Eye (tissue), 1 donor: Measurements from ENCODE around the gene FHDC1.

Source experiments
- DNase-seq: peaks from one replicate; pipeline ENCODE4 v3.0.0-alpha.2; 2015

The FHDC1 gene

DNA sequence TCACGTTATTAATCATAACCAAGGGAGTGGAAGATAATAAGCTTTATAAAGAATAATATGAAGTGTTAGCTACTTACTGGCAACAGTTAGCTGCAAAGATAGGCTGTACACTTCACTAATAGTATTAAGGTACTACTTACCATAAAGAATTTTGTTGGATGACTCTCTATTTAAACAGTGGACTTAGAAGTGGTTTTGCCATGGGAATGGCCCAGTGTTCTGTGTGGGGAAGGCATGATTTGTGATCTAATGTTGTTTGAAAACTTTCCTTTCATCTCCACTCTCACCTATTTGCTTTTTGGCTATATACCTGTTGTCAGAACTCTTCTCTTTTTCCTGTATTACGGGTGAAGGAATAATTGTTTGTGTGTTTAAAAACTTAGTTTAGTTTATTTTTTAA is 23.0 kb downstream of the FHDC1 start:
- DNase-seq: no peak

DNA sequence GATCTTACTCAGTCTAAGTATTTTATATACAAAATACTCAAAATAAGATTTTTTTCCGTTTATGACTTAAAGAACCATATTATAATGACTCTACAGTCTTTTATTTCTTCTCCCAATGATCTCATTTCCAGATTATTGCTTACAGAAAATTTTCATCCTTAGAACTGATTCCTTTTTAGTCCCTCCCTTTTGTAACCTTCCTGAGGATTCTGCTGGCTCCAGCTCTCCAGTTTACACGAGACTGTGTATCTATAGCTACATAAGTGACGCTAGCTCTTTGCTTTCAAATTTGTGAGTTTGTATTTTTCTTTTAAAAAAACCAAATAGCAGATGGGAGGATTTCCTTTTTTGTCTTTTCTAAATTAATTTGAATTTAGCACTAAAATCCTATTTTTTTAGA is 24.0 kb downstream of the FHDC1 start:
- no peak for DNase-seq

DNA sequence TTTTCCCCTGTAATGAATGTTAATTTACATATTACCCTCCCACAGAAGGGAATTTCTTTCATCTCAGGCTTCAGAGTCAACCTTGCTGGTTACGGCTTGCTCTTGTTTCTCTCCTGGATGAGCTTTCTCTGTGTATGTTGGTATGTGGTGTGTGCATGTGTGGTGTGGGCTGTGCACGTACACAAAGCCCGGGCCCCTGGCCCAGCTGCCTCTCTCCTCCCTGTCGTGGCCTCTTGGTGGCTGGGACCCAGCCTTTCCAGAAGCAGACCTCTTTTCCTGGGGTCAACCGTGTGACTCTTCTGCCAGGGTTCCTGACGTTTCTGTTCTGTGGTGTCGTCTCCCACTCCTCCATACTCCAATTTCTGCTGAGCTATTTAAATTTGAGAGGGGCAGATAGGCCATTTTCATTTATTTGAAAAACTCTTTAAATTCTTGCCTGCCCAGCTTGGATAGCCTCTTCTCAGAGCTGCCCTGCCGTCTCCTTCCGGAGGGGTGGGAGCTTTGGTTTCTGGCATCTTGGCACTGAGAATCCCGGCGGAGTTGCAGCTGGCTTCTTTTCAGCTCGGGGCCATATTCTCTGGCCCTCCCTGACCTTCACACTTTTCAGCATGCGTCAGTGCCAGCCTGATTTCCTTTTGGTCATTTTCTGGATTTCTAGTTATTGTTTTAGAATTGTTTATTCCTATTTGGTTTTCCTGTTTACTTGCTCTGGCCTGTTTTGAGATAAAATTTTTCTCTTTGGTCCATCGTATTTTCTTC is 25.1 kb downstream of the FHDC1 start:
- no peak for DNase-seq

DNA sequence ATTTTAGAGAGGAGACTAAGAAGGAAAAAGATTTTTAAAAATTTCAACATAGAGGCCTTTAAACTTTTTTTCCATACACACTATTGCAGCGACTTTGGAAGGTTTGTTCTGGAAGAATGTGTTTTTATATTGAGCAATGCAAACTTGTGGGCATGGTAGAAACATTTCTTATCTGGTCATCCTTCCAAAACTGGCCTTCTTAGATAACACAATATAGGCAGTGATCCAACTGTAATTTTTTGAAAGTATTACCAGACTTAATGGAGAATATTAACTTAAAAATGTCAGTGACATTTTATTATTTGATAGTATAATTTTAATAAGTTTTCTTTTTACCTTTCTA is 25.6 kb downstream of the FHDC1 start:
- DNase-seq: no peak

DNA sequence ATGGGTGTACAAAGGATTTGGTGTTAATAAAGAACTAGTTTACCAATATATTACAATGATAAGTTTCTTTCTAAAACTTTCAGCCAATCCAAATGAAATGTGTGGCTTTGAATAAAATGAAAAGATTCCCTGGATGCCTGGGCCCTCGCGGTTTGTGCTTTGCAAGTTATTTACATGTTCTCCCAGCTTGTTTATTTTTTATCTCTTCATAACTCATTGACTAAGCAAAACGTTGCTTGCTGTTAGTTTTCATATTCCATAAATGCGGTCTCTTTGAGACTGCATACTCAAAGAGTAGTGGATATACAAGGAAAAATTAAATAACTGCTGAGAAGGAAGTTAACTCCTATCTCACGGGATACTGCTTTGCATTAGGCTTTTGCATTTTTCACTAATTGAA is 26.0 kb downstream of the FHDC1 start:
- DNase-seq: no peak

DNA sequence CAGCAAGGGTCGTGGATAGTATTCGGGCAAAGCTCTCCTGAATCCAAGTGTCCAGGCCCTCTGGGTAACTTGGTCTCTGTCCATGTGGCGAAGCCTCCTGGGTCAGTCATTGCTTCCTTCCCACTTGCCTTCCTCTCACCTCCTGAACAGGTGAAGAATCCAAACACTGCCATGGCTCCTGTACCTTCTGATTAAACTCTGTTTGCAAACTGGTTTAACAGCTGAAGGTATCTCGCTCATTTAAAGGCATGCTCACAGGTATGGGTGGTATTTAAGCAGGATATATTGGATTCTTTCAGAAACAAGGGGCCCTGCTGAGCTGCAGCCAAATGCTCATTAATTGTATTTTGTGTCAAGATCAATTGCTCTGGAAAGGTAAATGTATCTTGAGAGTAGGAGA is 28.2 kb downstream of the FHDC1 start:
- DNase-seq: no peak

DNA sequence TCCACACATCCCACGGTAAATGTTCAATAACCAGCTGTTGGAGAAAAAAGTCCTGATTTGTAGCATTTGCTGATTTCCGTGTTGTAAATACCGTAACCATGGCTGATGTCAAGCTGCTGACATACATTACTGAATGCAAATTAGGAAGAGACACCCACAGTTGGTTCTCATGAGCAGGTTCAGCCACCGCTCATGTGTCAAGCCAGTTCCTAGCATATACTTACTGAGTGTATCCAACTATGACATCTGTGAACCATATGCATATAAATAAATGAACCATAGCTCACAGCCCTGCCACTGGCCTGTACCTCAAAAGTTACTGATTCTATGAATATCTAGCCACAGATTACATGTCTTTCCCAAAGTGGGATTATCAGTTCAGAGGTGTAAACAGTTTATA is 29.5 kb downstream of the FHDC1 start:
- DNase-seq: no peak

DNA sequence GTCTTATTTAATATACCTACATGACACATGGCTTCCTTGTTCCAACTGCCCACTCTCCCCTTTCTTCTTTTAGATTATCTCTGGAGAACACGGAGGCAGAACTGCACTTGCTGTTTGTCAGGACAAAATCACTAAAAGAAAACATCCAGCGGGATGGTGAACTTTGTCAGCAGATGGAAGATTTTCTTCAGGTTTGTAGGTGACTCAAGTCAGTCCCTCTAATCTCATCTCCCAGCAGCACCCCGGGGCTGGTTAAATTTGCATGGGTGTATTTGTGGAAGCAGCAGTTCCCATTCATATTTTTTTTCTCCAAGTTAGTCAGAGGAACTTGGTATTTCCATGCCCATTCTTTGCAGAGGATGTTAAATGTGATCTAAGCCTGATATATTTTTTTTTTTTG is 31.8 kb downstream of the FHDC1 start:
- no peak for DNase-seq

DNA sequence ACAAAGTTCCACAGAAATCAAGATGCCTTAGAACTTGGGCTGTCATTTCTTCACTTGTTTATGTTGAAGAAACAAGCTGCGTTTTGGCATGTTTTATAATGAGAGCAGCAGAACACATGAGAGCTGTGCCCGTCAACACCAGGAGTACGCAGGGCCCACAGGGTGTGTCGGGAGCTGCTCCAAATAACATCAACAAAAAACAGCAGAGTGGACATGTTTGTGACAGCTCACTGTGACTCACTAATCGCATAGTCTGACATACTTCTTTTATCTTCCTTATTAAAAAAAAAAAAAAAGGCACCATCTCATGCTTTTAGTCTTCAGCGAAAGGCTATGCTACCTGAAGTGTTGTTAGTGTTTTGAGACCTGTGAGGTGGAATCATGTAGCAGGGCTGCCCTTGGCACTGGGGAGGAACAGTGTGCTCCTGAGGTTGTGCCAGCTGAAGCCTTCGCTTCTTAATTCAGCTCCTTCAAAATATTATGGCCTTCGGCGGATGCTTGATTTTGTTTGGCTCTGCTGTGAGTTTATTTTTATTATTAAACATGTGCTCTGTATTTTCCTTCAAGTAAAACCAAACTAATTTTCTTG is 32.8 kb downstream of the FHDC1 start:
- DNase-seq: no peak

DNA sequence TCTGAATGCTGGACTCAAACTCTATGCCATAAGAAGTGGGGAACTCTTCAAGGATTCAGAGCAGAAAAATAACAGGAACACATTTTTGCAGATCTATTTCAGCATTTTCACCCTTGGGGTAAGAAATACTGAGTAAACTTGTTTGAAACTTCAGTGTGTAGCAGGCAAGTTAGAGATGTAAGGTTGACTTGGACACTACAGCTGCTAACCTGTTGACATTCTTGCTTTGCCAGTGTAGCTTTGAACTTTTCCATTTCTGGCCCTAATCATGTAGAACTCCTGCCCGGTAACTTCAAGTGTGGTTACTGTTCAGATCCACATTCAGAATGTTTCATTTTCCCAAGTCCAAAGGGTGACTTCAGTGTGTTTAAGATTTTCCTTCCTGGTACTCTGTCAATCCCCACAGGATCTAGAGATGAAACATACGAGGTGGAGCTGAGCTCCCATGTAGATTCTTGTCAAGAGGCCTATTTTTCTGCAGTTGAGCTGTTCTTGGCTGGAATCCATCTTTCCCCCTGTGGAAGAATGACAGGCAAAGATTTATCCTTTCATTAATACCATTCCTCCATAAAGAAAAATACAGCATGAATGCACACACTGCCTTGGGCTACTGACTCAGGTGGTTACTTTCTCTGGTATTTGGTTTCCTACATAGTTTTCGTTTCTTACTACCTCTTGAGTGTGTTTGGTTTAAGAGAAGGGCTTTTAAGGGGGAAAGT is 34.1 kb downstream of the FHDC1 start:
- DNase-seq: peak; percentile 61

DNA sequence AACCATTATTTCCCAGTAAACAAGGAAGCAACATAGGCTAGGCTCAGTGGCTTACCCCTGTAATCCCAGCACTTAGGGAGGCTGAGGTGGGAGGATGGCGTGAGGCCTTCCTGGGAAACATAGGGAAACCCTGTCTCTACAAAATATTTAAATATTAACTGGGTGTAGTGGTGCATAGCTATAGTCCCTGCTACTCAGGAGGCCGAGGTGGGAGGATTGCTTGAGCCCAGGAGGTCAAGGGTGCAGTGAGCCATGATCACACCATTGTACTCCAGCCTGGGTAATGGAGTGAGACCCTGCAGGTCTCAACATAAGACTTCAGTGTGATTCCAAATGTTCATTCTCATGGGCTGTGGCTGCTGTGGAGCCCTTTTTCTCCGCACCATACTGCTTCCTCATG is 34.9 kb downstream of the FHDC1 start:
- no peak for DNase-seq

DNA sequence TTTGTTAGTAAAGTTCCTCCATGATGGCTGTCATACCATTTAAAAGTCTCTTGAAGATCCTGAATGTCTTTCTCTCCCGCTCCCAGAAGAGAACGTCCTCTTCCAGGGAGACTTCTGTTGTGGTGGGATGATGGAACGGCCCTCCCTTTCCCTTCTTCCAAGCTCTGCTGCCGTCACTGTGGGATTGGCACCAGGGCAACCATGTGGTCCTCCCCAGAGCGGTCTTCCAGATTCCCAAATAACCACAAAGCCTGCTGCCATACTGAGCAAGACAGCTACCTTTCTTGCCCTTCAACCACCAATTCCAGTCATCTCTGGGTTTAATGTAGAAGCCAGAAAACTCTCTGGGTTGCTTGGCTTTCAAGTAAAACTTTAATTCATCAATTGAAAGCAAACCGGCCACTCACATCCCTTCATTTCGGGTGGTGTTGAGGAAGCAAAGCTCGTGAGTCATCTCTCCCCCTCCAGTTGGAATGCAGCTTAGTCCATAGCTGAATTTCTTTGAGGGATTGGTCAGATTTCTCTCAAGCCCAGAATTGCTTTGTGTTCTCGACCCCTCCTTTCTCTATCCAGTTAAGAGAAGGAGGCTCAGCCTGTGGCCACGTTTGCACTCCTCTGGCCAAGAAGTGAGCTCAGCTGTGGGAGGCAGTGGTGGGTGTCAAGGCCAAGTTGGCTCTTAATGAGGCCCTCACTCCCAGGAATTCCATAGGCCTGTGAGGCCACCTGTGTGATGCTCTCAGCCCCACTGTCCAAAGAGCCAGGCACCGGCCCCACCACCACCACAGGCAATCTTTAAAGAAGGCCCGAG is 36.9 kb downstream of the FHDC1 start:
- no peak for DNase-seq

DNA sequence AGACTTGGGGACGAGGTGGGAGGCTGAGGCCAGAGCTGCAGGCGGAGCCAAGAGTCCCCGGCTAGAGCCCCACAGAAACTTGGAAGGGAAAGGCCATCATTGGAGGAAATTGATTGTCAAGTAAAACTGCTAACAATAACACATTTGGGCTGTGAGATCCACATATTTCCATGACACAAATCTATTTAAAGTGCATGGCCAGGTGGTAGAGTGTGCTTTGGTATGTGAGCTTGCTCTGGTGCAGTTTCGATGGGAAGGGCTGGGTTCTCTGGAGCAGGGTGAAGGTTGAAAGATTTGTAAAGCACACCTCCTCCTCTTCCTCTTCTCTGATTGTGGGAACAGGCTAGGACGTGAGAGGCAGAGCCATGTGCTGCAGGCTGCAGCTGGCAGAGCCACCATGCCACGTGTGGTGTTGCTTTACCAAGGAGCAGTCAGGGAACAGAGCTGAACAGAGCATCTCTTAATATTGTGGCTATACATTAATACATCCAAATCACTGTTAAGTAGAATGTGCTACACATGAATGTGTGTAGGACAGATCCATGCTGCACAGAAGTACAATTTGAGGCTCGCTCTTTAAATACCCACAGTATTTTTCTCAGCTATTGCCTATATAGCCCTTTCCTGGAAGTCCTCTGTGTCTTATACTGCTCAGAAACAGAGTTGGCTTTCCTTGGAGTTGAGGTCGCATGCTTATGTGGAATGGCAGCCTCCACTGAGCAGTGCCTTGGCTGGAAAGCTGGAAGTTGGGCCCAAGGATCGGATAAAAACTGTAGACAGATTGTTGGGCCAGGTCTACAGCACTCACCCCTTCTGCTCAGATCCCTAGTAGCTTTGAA is 37.7 kb downstream of the FHDC1 start:
- DNase-seq: no peak

DNA sequence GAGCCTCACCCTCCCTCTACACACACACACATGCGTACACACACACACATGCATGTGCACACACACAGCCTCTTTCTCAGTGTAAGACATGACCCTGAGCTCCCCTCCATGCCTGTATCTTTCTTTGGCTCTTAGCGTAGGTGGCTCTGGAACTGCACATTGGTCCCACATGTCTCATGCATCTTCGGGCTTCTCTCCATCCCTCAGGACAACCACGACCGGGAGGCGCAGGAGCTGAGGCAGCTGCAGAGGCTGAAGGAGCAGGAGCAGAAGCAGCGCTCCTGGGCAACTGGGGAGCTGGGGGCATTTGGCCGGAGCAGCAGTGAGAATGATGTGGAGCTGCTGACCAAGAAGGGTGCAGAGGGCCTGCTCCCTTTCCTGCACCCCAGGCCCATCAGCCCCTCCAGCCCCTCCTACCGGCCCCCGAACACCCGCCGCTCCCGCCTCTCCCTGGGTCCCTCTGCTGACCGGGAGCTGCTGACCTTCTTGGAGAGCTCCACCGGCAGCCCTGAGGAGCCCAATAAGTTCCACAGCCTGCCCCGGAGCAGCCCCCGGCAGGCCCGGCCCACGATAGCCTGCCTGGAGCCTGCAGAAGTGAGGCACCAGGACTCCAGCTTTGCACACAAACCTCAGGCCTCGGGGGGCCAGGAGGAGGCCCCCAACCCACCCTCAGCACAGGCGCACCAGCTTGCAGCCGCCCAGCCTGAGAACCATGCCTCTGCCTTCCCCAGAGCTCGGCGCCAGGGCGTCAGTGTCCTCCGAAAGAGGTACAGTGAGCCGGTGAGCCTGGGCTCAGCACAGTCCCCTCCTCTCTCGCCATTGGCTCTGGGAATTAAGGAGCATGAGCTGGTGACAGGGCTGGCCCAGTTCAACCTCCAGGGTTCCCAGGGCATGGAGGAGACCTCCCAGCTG is 38.6 kb downstream of the FHDC1 start:
- DNase-seq: no peak

DNA sequence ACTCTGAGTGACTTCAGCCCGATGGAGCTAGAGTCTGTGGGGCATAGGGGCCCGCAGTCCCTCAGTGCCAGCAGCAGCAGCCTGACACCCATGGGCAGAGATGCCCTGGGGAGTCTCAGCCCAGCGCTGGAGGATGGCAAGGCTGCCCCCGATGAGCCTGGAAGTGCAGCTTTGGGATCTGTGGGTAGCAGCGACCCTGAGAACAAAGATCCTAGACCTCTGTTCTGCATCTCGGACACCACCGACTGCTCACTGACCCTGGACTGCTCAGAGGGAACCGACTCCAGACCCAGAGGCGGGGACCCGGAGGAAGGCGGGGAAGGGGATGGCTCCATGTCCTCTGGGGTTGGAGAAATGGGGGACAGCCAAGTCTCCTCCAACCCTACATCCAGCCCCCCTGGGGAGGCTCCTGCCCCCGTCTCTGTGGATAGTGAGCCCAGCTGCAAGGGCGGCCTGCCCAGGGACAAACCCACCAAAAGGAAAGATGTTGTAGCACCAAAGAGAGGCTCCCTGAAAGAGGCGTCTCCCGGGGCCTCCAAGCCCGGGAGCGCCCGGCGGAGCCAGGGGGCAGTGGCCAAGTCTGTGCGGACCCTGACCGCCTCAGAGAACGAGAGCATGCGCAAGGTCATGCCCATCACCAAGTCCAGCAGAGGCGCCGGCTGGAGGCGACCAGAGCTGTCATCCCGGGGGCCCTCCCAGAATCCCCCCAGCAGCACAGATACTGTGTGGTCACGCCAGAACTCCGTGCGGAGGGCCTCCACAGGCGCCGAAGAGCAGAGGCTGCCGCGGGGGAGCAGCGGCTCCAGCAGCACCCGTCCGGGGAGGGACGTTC is 39.5 kb downstream of the FHDC1 start:
- DNase-seq: no peak

DNA sequence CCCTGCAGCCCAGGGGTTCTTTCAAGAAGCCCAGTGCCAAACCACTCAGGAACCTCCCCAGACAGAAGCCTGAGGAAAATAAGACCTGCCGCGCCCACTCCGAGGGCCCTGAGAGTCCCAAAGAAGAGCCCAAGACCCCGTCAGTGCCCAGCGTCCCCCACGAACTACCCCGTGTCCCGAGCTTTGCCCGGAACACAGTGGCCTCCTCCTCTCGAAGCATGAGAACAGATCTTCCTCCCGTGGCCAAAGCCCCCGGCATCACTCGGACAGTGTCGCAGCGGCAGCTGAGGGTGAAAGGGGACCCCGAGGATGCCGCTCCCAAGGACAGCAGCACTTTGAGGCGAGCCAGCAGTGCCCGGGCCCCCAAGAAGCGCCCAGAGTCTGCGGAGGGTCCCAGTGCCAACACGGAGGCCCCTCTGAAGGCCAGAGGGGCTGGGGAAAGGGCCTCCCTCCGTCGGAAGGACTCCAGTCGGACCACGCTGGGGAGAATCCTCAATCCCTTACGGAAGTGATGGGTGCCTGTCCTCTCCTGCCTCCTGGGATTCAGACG is 40.2 kb downstream of the FHDC1 start:
- no peak for DNase-seq

DNA sequence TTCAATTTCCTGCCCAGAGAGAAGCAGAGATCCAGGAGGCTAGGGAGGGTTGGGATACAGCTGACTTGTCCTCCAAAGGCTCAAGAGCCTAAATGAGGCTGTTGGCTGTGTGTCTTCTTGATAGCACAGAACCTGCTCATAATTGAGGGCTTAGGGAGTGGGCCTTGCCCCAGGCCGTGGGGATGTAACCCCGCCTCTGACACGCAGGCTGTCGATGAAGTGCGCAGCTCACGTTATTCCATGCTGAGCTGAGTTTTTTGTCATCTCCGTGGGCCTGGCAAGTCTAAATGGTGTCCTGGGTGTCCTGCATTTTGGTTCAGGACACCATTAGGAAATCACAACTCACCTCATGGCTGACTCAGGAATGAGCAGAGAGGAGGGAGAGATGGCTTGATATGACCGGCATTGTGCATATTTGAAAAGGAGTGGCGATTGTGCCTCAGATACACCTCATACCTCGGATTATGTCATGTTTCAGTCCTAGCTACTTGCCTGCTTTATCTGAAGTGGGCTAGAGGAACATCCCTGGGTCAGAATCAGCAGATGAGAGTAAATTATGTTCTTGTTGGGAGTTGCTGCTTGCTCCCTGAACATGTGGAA is 43.7 kb downstream of the FHDC1 start:
- DNase-seq: no peak

DNA sequence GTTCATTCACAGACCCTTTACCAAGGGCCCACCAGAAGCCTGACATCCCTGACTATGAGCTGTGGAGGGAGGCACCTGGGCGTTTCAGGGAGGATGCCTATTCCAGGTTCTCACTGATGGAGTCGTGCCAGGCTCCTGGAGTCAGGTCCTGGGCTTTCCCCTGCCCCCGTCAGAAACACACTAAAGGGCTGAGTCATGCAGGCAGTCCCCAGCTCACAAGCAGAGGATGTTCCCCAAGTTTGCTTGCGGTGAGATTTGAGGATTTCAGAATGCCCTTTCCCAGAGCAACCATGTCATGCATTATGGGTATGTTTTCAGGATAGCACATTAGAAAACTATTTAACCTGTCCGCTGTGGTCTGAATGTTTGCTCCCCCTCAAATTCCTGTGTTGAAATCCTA is 45.2 kb downstream of the FHDC1 start:
- DNase-seq: no peak

DNA sequence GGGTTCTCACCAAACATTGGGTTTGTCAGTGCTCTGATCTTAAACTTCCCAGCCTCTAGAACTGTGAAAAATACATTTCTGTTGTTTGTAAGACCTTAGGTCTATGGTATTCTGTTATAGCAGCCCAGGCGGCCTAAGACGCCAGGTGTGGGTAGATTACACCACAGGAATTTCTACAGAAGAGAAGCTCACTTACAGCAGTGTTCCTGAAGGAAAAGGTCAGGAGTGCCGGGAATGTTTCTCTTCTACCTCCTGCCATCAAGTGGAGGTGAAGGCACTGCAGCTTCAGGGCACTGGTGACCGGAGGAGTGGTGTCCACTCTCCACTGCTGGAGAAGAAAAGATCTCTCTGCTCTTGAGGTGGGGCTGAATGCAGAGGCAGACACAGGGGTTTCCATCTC is 45.7 kb downstream of the FHDC1 start:
- no peak for DNase-seq

DNA sequence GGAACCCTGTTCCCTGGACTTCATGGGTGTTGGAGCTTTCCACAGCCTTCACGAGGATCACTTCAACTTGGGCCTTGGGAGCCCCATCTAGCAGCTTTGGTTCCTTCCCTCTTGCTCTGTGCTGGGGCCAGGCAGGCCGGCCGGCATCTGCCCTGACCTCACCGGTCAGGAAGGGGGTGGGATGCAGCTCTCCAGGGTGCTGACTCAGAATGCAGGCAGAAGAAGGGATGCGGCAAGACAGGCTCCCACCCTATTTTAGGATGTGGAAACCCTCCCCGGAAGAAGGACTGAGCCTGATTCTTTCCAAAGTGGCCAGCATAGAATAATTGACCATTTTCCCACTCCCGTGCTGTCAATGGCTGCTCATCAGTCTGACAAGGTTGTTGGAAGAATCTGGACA is 47.1 kb downstream of the FHDC1 start:
- no peak for DNase-seq
